SH-SY5Y (cell line): ENCODE data around the gene NCDN.

Experiments
- GATA2 ChIP-seq: IDR thresholded peaks from 2 replicates; pipeline ENCODE4 v1.6.1; 2011; ENCODE audit warnings: mild to moderate bottlenecking, low read depth, low read length
- GATA3 ChIP-seq: IDR thresholded peaks from 2 replicates; pipeline ENCODE4 v1.6.1; 2011; ENCODE audit warnings: low read depth, mild to moderate bottlenecking, low read length, moderate library complexity

DNA sequence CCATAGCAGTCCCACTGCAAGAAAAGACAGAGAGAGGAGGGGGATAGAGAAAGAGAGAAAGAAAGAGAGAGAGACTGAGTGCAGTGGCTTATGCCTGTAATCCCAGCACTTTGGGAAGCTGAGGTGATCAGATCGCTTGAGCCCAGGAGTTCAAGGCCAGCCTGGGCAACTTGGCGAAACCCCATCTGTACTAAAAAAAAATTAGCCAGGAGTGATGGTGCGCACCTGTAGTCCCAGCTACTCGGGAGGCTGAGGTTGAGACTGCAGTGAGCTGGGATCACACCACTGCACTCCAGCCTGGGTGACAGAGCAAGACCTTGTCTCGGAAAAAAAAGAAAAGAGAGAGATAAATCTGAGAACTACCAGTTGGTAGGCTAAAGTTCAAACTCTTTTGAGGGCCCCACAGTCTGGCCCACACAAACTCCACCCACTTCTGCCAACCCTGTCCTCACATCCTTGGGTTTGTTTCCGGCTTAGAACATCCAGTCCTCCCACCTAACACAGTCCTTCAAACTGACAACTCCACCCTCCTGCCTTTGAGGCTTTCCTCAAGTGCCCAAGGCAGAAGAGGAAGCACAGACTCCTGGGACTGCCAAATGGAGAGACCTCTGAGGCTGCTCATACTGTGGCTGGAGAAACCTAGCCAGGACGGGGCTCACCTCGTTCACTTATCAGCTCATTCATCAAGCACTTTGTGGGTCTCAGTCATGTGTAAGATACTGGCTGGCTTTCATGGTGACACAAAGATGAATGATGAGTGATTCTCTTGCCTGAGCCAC lies 35.6 kb downstream of the NCDN start:
- no peak for TF ChIP-seq GATA2
- no peak for TF ChIP-seq GATA3
